ENCODE results near the gene CDH13. TPM values are rescaled to one million over a fixed set of nuclear protein-coding genes. Genes with fewer than 3 reads are reported as not detected.

Gene CDH13
- total and polyA plus RNA-seq, 9 of the 15 experiments (the other 6 are each of a cell fraction or from before 2014, with no cell fraction given) = 0.03 TPM; not detected in 8

- TF ChIP-seq ZNF592 (IDR thresholded peaks at IDR 0.05) (no peak), ZNF830 (CRISPR knock-in tag; IDR thresholded peaks at IDR 0.05) (no peak), FOSL1 (tag; conservative IDR thresholded peaks at IDR 0.05) (no peak), POU5F1 (IDR thresholded peaks at IDR 0.05; ENCODE audit: borderline replicate concordance, low read depth, low read length, partially characterized antibody) (no peak), ZBTB33 (CRISPR knock-in tag; IDR thresholded peaks at IDR 0.05) (no peak), NUFIP1 (IDR thresholded peaks at IDR 0.05; ENCODE audit: partially characterized antibody) (no peak), HIVEP1 (CRISPR knock-in tag; IDR thresholded peaks at IDR 0.05) (no peak), ARID3A (IDR thresholded peaks at IDR 0.05; ENCODE audit: borderline replicate concordance, low read depth, low read length) (no peak)
These were observed 108.4 kb downstream of the CDH13 start (continued) for GRCh38 chr16:82735186-82735585.

Measured in K562 (cell line).